ENCODE results near the gene FAM156A.
"Not testable (repeated sequence)": the region's sequence is repeated elsewhere in the genome, so short reads cannot be mapped to it uniquely, and the experiment has no call there.

GRCh38 chrX:52914704-52915103 is 43.6 kb downstream of the FAM156A start:
- TF ChIP-seq CTCF (IDR thresholded peaks at IDR 0.05); EP300 (IDR thresholded peaks at IDR 0.05; ENCODE audit: low read depth): not testable (repeated sequence)

Measured in transverse colon (tissue), 3 donors.